ENCODE results near the gene GDPD5. TPM values are rescaled to one million over a fixed set of nuclear protein-coding genes. Genes with fewer than 3 reads are reported as not detected.

The GDPD5 gene
- total and polyA plus RNA-seq, 10 of the 15 experiments (the other 5 are each of a cell fraction or from before 2014, with no cell fraction given), result 0.10 to 30.0 (median 6.7) TPM

- no peak overlapping the region for H3K9ac ChIP-seq (ENCODE audit: control insufficient read depth, insufficient read depth, low read length)
- no peak overlapping the region for H3K4me2 ChIP-seq (ENCODE audit: control insufficient read depth, insufficient read depth)
- no peak overlapping the region for H2AFZ ChIP-seq (ENCODE audit: control insufficient read depth, low read depth, low read length)
- no peak overlapping the region for H3K27ac ChIP-seq (ENCODE audit: control insufficient read depth, insufficient read depth)
- no TSS peak for BruUV-seq (replicated peaks)
- H3K4me3 ChIP-seq, result no peak overlapping the region
- ChIA-PET SMC1A (ENCODE audit: uncharacterized antibody, unreplicated experiment) (interaction anchor here (0.7 to 0.9 kb wide), 2 partner anchors 18 to 120 kb away, joined by 3 read pairs; no protein-coding TSS in a partner anchor), RAD21 (ENCODE audit: unreplicated experiment) (interaction anchor here (0.7 kb wide), 1 partner anchor 126 kb away, joined by 3 read pairs; no protein-coding TSS in a partner anchor), CTCF (interaction anchor here (0.8 to 2.4 kb wide), 10 partner anchors 9 to 130 kb away, joined by 3 to 12 read pairs (median 4); no protein-coding TSS in a partner anchor), POLR2A (no interaction called here)
- H4K20me1 ChIP-seq (ENCODE audit: control insufficient read depth, insufficient read depth), result peaks cover 17% of the 10 kb centered on the region
- ATAC-seq (no peak), DNase-seq (ENCODE audit: low read depth, low spot score) (no peak), FAIRE-seq (no peak)
- WGBS (ENCODE audit: insufficient coverage, insufficient replicate concordance, low lambda C conversion rate, missing lambda C conversion rate), result 97% methylated on average over 2 of the region's 2 CpGs
- no peaks in the 10 kb centered on the region for H3K9me3 ChIP-seq (replicated peaks; ENCODE audit: control insufficient read depth, insufficient read depth, low read length)
- intact Hi-C loops (cut with micrococcal nuclease; ENCODE audit: unreplicated experiment), result no loop called here
- in situ Hi-C loops (cut with MboI), result no loop called here
- no peaks in the 10 kb centered on the region for H3K27me3 ChIP-seq (replicated peaks in 1 of 2; ENCODE audit: control insufficient read depth in 2 of 2, insufficient read depth in 2 of 2, low read length in 1 of 2)
- peaks cover 22 to 38% of the 10 kb centered on the region in 2 experiments for H3K36me3 ChIP-seq (ENCODE audit: control insufficient read depth in 2 of 2, insufficient read depth in 2 of 2, low read length in 1 of 2)
- peaks cover 27% of the 10 kb centered on the region for H3K79me2 ChIP-seq (ENCODE audit: control insufficient read depth, insufficient read depth, low read length)
- TF ChIP-seq PAX8 (IDR thresholded peaks at IDR 0.05) (no peak), IRF3 (IDR thresholded peaks at IDR 0.05) (no peak), SMAD1 (IDR thresholded peaks at IDR 0.05; ENCODE audit: low read depth, partially characterized antibody) (no peak), STAT1 (conservative IDR thresholded peaks at IDR 0.05) (no peak), YBX1 (IDR thresholded peaks at IDR 0.05) (no peak), NR2F1 (conservative IDR thresholded peaks at IDR 0.05) (no peak), PML (IDR thresholded peaks at IDR 0.05; ENCODE audit: low read length) (no peak), BRCA1 (IDR thresholded peaks at IDR 0.05; ENCODE audit: low read depth, low read length) (no peak), NRF1 (conservative IDR thresholded peaks at IDR 0.05; ENCODE audit: low read depth, low read length) (no peak), NFYB (IDR thresholded peaks at IDR 0.05; ENCODE audit: insufficient read depth, low read depth, low read length) (no peak), CBX5 (IDR thresholded peaks at IDR 0.05; ENCODE audit: low read depth) (no peak), ATF2 (IDR thresholded peaks at IDR 0.05; ENCODE audit: low read length) (no peak), BHLHE40 (IDR thresholded peaks at IDR 0.05; ENCODE audit: borderline replicate concordance in 1 of 2, low read depth in 2 of 2, low read length in 1 of 2) (no peak)
- H3K4me1 ChIP-seq (ENCODE audit: control insufficient read depth, insufficient read depth, low read length), result no peaks in the 10 kb centered on the region
Measured at GRCh38 chr11:75408957-75409219, 116.9 kb downstream of the GDPD5 start.
